GM18526 (cell line): ENCODE data around the gene SMU1.

Experiments used
- POLR2A ChIP-seq: IDR thresholded peaks from 3 replicates; pipeline ENCODE4 v1.6.1; 2011; ENCODE audit not compliant: insufficient read length; ENCODE audit errors: extremely low read depth

SMU1 gene

DNA sequence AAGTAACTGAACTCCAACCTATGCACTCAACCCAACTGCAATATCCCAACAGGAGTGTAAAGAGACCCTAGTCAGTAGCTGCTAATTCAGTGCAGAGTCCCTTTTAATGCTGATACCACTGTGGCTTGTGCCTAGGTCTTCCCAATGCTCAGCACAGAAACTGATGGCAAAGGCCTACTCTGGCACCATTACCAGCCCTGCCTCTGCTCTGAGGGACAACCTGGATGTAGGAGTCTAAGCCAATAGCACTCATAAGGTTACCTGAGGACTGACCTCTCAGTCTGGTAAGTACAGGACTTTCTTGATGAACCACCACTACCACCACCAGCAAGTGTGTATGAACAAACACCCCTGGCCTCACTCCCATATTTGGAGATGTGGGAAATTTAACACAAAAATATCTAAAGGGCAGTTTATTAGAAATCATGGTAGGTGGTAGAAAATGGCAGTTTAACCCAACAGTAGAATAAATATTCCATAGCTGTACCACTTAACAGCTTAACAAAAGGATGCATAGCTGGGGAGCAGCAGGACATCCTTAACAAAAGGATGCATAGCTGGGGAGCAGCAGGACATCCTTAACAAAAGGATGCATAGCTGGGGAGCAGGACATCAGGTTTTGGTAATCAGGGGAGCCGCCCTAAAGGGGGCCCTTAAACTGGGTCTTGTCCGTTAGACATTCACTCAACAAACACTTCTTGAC lies 62.4 kb downstream of the SMU1 start:
- TF ChIP-seq POLR2A, result no peak

DNA sequence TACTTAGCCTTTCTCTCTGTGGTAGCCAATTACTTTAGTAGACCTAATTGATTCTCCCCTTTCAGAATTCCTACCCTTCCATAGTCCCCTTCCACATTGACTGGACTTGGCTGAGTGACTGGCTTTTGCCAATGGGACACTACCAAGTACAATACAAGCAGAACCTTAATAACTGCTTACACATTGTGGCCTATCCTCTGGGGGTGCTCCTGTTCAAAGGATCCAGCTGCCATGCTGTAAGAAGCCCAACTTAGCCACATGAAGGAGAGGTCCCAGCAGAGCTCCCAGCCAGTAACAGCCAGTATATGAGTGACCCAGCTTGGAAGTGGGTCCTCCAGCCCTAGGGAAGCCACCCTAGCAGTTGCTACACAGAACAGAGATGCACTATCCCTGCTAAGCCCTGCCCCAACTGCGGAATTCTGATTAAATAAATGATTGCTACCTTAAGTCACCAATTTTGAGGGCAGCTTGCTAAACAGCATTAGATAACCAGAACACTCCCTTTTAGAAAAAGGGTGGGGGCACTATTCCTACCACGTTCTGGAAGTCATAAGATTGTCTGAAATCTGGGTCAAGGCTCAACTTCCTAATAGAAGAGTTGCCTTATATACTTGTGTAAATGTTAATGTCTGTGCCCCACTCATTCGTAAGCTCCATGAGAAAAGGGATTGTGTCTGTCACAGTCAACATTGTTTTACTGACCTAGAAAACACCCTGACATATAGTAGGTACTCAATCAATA lies 64.0 kb downstream of the SMU1 start:
- TF ChIP-seq POLR2A, result no peak

DNA sequence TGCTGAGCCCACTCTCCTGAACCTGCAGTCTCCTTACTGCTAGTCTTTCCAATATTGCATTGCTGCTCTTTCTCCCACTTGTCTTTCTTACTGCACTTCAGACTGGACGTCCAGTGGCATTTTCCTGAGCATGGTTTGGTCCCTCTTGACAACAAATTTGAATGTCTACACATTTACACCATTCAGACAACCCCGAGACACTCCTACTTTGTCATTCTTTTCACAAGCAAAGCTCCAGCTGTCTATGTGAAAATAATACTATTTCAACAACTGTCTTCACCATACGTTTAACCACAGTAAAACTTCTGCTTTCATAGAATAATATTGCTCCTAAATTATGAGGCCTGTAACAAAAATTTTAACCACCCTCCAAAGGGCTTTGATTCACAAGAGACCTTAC lies 64.6 kb downstream of the SMU1 start:
- TF ChIP-seq POLR2A, result no peak

DNA sequence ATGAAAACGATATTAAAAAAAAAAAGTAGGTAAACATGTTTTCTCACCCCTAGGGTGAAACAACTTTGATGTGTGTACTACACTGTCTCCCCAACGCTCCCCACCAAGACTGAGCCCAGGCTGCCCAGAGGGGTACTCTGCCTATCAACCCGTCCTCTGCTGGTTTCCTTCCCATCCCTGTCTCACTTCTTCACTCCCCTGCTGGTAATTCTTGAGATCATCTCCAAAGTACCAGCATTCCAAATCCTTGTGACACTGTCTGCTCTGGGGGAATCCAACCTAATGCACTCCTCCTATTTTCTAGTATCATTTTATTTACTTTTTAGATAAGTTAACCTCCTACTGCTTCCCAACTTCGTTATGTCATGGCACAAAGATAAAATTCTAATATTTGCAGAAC lies 68.7 kb downstream of the SMU1 start:
- TF ChIP-seq POLR2A, result no peak

DNA sequence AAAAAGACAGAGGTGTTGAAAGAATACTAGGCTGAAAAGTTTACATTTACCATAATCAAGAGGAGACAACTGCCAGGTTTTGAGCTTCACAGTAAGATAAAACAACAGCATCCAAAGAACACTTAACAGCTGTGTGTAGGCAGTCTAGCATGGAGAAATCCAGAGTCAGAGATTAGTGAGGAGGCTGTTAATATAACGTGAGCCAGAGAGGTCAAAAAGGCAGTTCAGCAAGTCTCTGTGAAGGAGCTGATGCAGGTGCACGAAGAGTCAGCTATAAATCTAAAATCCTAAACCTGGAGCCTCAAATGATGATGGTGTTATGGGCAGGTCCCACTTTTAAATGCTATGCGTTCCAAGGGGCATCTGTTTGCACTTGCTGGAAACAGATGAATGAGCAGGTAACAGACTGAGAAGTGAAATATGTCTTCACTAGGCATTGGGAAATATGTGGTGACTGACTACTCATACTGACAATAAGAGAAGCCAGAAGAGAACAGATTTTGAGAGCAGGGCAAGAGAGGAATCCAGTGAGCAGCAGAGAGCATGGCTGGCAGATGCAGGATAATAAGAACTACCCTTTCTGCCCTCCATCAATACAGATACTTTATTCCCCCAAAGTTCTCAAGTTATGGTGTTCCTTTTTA lies 83.8 kb downstream of the SMU1 start:
- TF ChIP-seq POLR2A, result no peak

DNA sequence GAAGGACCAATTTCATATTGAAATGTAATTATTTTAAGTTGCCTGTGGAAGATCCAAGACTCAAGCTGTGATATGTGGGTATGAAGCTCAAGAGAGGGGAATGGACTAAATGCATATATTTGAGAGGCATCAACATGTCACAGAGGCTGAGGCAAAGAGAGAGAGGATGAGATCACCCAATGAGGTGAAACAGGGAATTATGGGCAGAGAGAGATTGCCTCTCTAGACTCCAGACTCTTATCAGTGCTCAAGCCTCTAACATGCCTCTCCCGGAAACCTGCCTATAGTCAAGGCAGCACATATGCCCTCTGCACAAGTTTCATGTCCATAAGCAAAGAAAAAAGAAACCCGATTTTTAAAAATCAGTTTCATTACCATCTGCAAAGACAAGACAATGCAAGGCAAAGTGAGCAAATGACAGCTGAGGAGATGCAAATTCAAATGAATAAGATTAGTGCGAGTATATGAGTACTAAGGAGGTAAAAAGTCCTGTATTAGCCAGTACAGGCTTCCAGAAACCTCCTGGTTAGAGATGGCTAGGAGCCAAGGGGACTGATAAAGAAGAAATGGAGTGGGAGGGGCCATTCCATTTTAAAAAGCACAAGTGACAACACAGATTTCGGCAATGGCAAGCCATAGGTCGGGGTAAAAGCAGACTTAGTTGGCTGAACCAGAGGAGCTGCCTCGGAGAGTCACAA lies 84.4 kb downstream of the SMU1 start:
- no peak for TF ChIP-seq POLR2A
